Keratinocyte (primary cell): ENCODE results near the gene CHCHD6. TPM values are rescaled to one million over a fixed set of nuclear protein-coding genes. Genes with fewer than 3 reads are reported as not detected.

ENCODE experiments used
- DNase-seq: peaks from one replicate; pipeline ENCODE4 v3.0.0-alpha.2; 2011; ENCODE audit warnings: low read depth, missing footprints, low spot score
- FAIRE-seq: peaks from 2 replicates; lab custom pipeline; 2011; peaks lifted over from hg19 to GRCh38; lab: Jason Lieb, UNC
- H2AFZ ChIP-seq: 2 replicates; pipeline ENCODE4 v1.6.0; 2012; ENCODE audit warnings: low read length, control low read depth, inconsistent platforms; ENCODE audit not compliant: control insufficient read depth
- H3K27ac ChIP-seq: 2 replicates; pipeline ENCODE4 v1.5.1; 2011; ENCODE audit warnings: low read length; ENCODE audit not compliant: control insufficient read depth, insufficient read depth
- H3K27me3 ChIP-seq: 3 replicates; pipeline ENCODE4 v1.6.0; 2011; ENCODE audit warnings: low read length; ENCODE audit not compliant: control insufficient read depth, insufficient read depth; ENCODE audit errors: extremely low read depth
- H3K36me3 ChIP-seq, 2 experiments: 2 replicates in 1 of 2; 3 replicates in 1 of 2; pipeline ENCODE4 v1.5.1; 2011; ENCODE audit warnings: low read length in 2 of 2, mild to moderate bottlenecking in 1 of 2; ENCODE audit not compliant: control insufficient read depth in 2 of 2, insufficient read depth in 2 of 2; ENCODE audit errors: extremely low read depth in 1 of 2
- H3K4me1 ChIP-seq: 3 replicates; pipeline ENCODE4 v1.5.1; 2011; ENCODE audit warnings: low read length; ENCODE audit not compliant: control insufficient read depth, insufficient read depth; ENCODE audit errors: extremely low read depth
- H3K4me2 ChIP-seq: 3 replicates; pipeline ENCODE4 v1.6.0; 2011; ENCODE audit warnings: low read depth, low read length; ENCODE audit not compliant: control insufficient read depth, insufficient read depth; ENCODE audit errors: extremely low read depth
- H3K4me3 ChIP-seq, 3 experiments: fragments of 200-600 bp in 1 of 3; sonication (generic) in 1 of 3; 2 replicates in 2 of 3; 3 replicates in 1 of 3; pipeline ENCODE4 v1.5.1; 2011 to 2016; ENCODE audit warnings: low read length in 3 of 3, mild to moderate bottlenecking in 3 of 3, control low read depth in 2 of 3, inconsistent platforms in 1 of 3, low read depth in 1 of 3, mixed read lengths in 1 of 3, mixed run types in 1 of 3, moderate library complexity in 1 of 3; ENCODE audit not compliant: control insufficient read depth in 2 of 3, insufficient read depth in 2 of 3; ENCODE audit errors: extremely low read depth in 1 of 3
- H3K79me2 ChIP-seq: 2 replicates; pipeline ENCODE4 v1.6.0; 2012; ENCODE audit warnings: low read length; ENCODE audit not compliant: control insufficient read depth, insufficient read depth
- H3K9ac ChIP-seq: 3 replicates; pipeline ENCODE4 v1.6.0; 2011; ENCODE audit warnings: low read length; ENCODE audit not compliant: control insufficient read depth, insufficient read depth; ENCODE audit errors: extremely low read depth
- H3K9me1 ChIP-seq: 3 replicates; pipeline ENCODE4 v1.6.0; 2011; ENCODE audit warnings: low read length; ENCODE audit not compliant: control insufficient read depth, insufficient read depth; ENCODE audit errors: extremely low read depth
- H3K9me3 ChIP-seq: 2 replicates; pipeline ENCODE4 v1.5.1; 2012; ENCODE audit warnings: low read depth, low read length; ENCODE audit not compliant: control insufficient read depth
- H4K20me1 ChIP-seq: 3 replicates; pipeline ENCODE4 v1.6.0; 2011; ENCODE audit warnings: low read length; ENCODE audit not compliant: control insufficient read depth, insufficient read depth; ENCODE audit errors: extremely low read depth
- CTCF ChIP-seq, 3 experiments: IDR thresholded peaks in 1 of 3; conservative IDR thresholded peaks in 1 of 3; optimal IDR thresholded peaks in 1 of 3; 2 replicates in 2 of 3; 3 replicates in 1 of 3; pipeline versions ENCODE3 to v1.5.1; 2011; ENCODE audit warnings: low read length in 3 of 3, mild to moderate bottlenecking in 3 of 3, moderate library complexity in 2 of 3, control low read depth in 1 of 3, inconsistent platforms in 1 of 3; ENCODE audit not compliant: insufficient read depth in 2 of 3; ENCODE audit errors: extremely low read depth in 1 of 3
- EZH2 ChIP-seq: IDR thresholded peaks from one replicate; pipeline ENCODE4 v1.6.1; 2012; ENCODE audit warnings: inconsistent platforms, mild to moderate bottlenecking, low read length, moderate library complexity
- dilution Hi-C: fragments of 300-500 bp; cut with MboI; formaldehyde crosslinking; loops from one replicate; pipeline ENCODE4 v1.7.0; 2020; ENCODE audit warnings: low sequenced_read_pairs; ENCODE audit not compliant: extremely low pct_ligation_motif_present
- polyA plus RNA-seq, 5 experiments: library from polyadenylated mRNA; depleted of rRNA in 3 of 5; stranded (reverse) in 3 of 5; stranded (forward) in 1 of 5; unstranded in 1 of 5; fragments of >200 nt; gene quantifications; 1 replicate in 1 of 5; 2 replicates in 3 of 5; 3 replicates in 1 of 5; pipeline versions ENCODE4 v1.2.1 to v1.2.3, GENCODE V29; 2011 to 2012; ENCODE audit warnings: missing spikeins in 2 of 5, low read depth in 1 of 5, low replicate concordance in 1 of 5

Gene CHCHD6
- polyA plus RNA-seq, 1 donor (not counting 4 experiments of a cell fraction or from before 2014, with no cell fraction given): 21.7 TPM

- Histone ChIP-seq H3K4me2 (no peak overlapping the region), H4K20me1 (no peaks in the 10 kb centered on the region), H3K79me2 (no peaks in the 10 kb centered on the region), H3K27ac (no peak overlapping the region), H3K36me3 (no peaks in the 10 kb centered on the region), H3K9me1 (no peaks in the 10 kb centered on the region), H3K27me3 (no peaks in the 10 kb centered on the region), H2AFZ (no peak overlapping the region), H3K9ac (no peak overlapping the region), H3K4me1 (no peaks in the 10 kb centered on the region), H3K9me3 (no peaks in the 10 kb centered on the region), H3K4me3 (no peak overlapping the region)
- DNase-seq (no peak), FAIRE-seq (no peak)
- TF ChIP-seq EZH2 (no peak), CTCF (optimal IDR thresholded peaks at IDR 0.05 in 1 of 3, IDR thresholded peaks at IDR 0.05 in 1 of 3, conservative IDR thresholded peaks at IDR 0.05 in 1 of 3; ENCODE audit: extremely low read depth in 1 of 3, insufficient read depth in 2 of 3, low read length in 3 of 3) (no peak)
- dilution Hi-C loops: no loop called here
Measured at GRCh38 chr3:126881861-126882260, 177.8 kb downstream of the CHCHD6 start.

- no peak for DNase-seq
- no peaks in the 10 kb centered on the region for H3K4me1 ChIP-seq
- no peaks in the 10 kb centered on the region for H3K27me3 ChIP-seq
- H3K4me2 ChIP-seq: no peak overlapping the region
- H3K9me1 ChIP-seq: no peaks in the 10 kb centered on the region
- no peak overlapping the region for H3K4me3 ChIP-seq
- no peak overlapping the region for H2AFZ ChIP-seq
- dilution Hi-C loops: no loop called here
- no peaks in the 10 kb centered on the region for H3K79me2 ChIP-seq
- H3K9me3 ChIP-seq: no peaks in the 10 kb centered on the region
- FAIRE-seq: no peak
- no peaks in the 10 kb centered on the region for H3K36me3 ChIP-seq
- TF ChIP-seq EZH2 (no peak), CTCF (optimal IDR thresholded peaks at IDR 0.05 in 1 of 3, IDR thresholded peaks at IDR 0.05 in 1 of 3, conservative IDR thresholded peaks at IDR 0.05 in 1 of 3; ENCODE audit: extremely low read depth in 1 of 3, insufficient read depth in 2 of 3, low read length in 3 of 3) (no peak)
- H4K20me1 ChIP-seq: no peaks in the 10 kb centered on the region
- H3K27ac ChIP-seq: no peak overlapping the region
- no peak overlapping the region for H3K9ac ChIP-seq
Measured at GRCh38 chr3:126883241-126883640, 179.2 kb downstream of the CHCHD6 start.
